T47D (cell line): ENCODE data around the gene TSEN54.
"Not testable (repeated sequence)": the region's sequence is repeated elsewhere in the genome, so short reads cannot be mapped to it uniquely, and the experiment has no call there.

ENCODE experiments used
- DNase-seq, 2 experiments: peaks; one replicate each; pipeline versions ENCODE4 v3.0.0 to v3.0.0-alpha.2; 2011 to 2012; ENCODE audit warnings: low read depth in 1 of 2, low spot score in 1 of 2
- JUND ChIP-seq: IDR thresholded peaks from 2 replicates; pipeline ENCODE4 v1.6.1; 2012; ENCODE audit warnings: low read depth
- in situ Hi-C: cut with HindIII; loops from 2 replicates; pipeline ENCODE4 v1.10.0; 2016; ENCODE audit warnings: low sequenced_read_pairs, low pct_unique_long_range_greater_than_20kb

The TSEN54 gene

DNA sequence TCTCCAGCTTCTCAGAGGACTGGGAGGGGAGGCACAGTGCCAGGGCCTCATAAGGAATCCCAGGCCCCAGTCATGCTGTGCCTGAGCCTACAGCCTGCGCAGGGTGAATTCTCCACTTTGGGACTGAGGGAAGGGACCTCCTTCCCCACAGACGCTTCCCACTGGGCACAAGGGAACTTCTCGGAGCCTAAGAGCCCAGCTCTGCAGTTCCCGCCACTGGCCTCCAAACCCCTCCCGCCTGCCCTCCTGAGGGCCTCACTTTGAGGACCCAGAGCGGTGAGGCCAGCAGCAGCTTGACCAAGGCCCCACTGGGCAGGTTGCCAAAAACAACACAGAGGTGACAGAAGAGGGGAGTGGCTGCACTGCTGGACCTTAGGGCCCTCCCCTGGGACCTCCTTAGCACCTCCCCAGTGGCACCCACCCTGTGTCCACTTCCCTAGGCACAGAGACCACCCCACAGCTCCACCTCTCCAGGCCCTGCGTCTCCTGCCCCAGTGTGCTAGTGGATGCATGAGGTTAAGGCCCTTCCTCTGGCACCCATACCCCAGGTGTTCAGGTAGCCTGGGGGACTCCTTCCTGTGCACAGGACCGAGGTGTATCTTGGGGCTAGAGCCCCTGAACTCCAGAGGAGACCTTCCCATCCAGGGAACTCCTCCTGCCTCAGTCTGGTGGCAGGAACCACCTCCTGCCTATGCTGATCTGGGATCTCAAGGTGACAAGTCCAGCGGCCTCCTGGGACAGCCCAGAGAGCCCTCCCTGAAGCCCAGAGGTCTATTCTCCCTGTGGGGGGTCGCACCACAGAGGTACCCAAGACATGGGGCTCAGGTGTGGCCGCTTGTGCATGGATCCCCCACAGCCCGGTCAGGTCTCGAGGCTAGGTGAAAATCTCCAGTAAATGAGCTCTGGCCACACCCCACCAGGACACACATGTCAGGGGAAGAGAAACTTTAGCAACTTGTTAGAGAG lies 4.4 kb upstream of the TSEN54 start:
- peak in 1 of 2 experiments; percentile 25 for DNase-seq
- TF ChIP-seq JUND = no peak
- in situ Hi-C loops = no loop called here

DNA sequence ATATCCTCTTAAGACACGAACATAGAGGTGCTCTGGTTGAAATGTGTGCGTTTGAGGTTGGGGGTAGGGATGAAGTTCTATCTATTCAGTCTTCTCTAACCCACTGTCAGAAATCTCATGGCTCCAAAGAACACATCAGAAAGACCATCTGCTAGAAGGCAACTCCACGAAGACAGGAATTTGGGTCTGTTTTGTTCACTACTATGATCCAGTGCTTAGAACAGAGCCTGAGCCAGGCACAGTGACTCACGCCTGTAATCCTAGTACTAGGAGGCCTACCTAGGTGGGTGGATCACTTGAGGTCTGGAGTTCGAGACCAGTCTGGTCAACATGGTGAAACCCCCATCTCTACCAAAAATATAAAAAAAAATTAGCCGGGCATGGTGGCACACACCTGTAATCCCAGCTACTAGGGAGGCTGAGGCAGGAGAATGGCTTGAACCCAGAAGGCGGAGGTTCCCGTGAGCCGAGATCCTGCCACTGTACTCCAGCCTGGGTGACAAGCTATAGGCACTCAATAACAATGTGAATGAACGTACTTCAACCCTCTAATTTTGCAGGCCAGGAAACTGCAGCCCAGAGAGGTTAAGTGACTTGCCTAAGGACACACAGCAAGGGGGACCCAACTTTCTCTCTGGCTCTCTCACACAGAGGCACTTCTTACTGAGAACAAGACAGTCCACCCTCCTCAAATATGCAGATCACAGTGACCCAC lies 3.2 kb upstream of the TSEN54 start:
- TF ChIP-seq JUND = no peak
- in situ Hi-C loops = no loop called here
- no peak for DNase-seq

DNA sequence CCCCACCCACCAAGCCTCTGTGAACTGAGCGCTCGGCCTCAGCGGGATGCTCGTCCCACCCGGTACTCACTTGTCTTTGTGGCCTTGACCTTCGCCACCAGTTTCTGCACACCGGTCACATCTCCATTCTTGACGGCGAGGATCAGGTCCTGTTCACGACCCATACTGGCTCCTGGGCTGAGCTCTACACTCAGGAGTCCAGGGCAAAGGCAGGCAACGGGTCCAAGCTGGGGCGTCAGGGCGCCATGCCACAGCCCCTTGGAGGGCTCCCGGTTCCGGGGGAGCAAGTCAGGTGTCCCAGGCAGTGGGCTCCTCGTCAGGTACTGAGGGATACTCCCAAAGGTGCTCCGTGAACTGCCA lies 2.7 kb upstream of the TSEN54 start:
- in situ Hi-C loops = no loop called here
- DNase-seq = no peak
- TF ChIP-seq JUND = no peak

DNA sequence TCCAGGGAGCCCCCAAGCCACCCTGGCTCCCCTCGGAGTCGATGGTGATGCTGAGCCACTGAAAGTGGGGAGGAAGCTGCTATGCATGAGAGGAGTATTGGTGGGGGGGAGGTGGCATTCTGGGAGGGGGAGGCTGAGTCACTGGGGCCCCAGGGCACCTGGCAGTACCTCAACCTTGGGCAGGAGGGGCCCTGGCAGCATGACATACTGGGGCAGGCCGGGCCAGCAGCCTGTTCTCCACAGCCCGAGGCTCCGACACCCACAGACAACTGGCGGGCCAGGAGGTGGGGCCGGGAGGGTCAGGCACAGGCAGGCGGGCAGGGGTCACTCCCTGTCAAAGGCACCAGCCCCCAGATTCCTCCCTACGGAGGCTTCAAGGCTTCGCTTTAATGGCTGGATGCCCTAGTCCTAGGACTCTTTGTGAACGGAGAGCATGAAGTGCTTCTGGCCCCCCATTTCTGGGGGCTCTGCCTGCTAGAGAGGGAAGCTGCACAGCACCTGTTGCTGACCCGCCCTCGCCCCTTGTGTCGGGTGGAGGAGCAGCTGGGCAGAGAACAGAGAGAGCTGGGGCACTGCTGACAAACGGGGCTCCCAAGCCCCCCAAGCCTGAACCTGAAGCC lies 1.9 kb upstream of the TSEN54 start:
- in situ Hi-C loops = no loop called here
- TF ChIP-seq JUND = no peak
- DNase-seq = peak; percentile 51 to 53

DNA sequence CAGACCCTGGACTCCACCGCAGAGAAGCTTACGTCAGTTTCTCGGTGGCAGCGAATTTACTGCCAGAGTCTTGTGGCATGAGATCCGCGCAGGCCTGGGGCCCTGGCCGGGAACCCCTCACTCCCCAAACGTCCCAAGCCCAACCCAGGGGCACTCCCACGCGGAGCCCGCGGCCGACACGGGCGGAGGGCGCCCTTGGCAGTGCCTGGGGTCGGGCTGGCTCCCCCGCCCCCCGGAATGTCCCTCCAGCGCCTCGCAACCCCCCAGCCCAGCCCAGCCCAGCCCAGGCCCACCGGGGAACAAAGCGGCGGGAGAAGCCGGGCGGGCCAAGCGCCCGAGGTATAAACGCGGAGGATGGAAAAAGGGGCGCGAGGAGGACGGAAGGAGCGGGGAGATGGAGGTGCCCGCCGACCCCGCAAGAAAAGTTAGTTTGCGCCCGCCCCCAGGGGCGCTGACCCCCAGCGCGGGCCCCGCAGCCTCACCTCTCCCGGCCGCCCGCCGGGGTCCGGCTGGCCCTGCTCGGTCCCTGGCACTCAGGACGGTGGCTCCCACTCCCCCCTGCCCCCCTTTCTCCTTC lies 1.3 kb upstream of the TSEN54 start:
- in situ Hi-C loops = no loop called here
- no peak for DNase-seq
- TF ChIP-seq JUND = no peak

DNA sequence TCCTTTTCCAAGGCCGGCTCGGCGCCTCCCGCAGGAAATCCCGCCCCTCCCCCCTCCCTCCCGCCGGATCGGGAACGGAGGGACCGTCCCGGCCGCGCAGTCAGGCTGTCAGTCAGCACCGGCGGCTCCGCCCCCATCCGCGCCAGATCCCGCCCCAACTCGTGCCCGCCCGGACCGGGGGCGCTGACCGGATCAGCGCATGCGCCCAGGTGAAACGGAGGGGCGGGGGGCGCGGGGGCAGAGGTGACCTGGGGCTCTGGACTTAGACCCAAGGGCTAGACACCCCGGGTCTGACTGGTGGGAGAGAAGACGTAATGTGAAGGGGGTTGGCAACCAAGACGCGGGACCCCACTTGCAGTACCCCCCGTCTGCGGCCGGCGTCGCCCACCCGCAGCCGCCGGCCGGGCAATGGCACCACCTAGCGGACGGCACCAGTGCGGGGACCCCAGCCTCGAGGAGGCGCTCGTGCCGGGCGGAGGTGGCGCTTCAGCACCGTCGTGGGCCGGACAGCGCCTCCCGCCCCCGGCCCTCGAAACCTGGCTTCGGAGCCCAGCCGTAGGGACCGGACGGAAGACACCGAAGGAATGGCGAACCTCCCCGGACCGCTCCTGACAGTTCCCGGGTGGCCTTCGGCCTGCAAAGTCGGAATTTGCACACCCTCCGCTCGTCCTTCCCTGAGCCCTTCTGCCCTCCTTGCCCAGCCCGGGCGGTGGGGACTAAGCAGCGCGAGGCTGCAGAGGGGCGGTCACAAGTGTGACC lies 653 bp upstream of the TSEN54 start, which contains the start of gene CASKIN2:
Gene CASKIN2, minus strand, starts transcription at position 42 of the 759 bp plus-strand sequence. CDS start 1,733 bp downstream, outside the sequence.
- TF ChIP-seq JUND = no peak
- peak; percentile 97 to 100 for DNase-seq
- in situ Hi-C loops = no loop called here

DNA sequence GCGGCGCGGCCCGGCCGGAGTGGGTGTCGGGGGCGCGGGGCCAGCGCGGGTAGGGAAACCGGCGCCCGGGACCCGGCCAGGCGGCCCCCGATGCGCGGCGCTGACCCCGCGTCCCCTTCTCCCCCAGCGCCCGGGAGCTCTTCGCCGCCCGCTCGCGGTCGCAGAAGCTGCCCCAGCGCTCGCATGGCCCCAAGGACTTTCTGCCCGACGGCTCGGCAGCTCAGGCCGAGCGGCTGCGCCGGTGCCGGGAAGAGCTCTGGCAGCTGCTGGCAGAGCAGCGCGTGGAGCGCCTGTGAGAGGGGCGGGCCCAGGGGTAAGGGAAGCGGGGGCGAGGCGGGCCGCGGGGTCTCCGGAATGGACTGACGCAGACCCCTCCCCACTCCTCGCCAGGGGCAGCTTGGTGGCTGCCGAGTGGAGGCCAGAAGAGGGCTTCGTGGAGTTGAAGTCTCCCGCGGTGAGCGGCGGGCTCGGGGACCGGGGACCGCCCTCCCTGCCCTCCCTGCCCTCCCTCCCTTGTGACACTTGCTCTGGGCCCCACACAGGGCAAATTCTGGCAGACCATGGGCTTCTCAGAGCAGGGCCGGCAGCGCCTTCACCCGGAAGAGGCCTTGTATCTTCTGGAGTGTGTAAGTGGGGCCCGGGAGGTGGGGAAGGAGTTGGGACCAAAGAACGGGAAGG lies 430 bp downstream of the TSEN54 start:
- peak; percentile 26 to 51 for DNase-seq
- no peak for TF ChIP-seq JUND
- in situ Hi-C loops = no loop called here

DNA sequence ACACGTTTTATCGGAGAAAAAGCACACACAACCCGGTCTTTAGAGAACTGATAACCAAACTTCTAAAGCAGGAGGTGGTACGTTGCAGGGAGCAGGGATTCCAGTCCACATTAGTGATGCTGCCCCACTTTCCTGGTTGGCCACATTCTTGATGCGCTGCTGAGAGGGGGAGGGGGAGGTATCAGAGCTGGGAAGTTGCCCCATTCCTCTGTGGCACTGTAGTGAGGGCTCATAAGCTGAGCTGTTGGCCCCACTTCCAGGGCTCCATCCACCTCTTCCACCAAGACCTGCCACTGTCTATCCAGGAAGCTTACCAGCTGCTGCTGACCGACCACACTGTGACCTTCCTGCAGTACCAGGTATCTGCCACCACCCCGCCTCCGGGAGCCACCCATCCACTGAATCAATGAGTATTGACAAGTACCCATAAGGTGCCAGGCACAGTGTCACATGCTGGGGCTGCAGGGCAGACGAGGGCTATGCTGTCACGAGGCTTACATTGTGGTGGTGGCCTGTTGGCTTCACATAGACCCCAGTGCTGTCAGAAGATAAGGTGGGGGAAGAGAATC lies 1.1 kb downstream of the TSEN54 start:
- in situ Hi-C loops = no loop called here
- no peak for TF ChIP-seq JUND
- peak; percentile 59 to 64 for DNase-seq

DNA sequence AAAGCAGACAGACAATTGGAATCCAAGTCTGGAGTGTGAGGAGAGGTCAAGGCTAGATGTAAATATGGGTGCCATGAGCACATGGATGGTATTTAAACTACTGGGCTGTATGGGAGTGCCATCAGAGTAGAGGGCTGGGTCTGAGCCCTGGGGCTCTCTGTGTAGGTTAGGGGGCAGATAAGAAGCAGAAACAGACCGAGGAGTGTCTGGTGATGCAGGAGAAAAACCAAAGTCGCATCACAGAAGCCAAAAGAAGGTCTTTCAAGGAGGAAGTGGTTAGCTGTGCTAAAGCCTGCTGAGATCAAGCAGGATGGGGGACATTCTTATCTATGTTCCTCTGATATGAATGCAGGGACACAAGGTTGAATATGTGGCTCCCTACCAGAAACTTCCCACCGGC lies 1.9 kb downstream of the TSEN54 start:
- no peak for DNase-seq
- TF ChIP-seq JUND = no peak
- in situ Hi-C loops = no loop called here

DNA sequence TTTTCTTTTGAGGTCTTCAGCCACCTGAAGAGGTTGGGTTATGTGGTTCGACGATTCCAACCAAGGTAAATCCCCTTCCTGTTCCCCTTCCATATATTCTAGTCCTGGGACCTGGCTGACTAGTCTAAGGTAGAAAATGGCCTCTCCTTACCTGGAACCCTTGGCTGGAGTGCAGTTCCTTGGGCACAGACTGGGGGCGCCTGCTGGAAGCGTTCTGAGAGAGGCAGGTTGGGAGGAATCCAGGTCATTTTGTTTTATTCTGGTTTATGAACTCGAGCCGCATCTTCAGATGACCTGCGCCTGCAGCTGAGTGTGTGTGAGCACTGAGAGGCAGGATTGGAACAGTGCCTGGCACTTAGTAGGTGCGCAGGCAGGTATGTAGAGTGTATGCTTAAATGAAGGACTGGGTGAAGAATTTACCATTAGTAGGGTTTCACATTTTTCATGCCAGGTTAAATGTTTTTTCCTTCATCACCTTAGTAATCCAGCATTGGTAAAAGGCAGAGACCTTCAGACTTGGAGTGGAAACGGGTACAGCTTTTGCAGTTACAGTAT lies 2.7 kb downstream of the TSEN54 start:
- TF ChIP-seq JUND = no peak
- in situ Hi-C loops = no loop called here
- DNase-seq = peak in 1 of 2 experiments; percentile 29

DNA sequence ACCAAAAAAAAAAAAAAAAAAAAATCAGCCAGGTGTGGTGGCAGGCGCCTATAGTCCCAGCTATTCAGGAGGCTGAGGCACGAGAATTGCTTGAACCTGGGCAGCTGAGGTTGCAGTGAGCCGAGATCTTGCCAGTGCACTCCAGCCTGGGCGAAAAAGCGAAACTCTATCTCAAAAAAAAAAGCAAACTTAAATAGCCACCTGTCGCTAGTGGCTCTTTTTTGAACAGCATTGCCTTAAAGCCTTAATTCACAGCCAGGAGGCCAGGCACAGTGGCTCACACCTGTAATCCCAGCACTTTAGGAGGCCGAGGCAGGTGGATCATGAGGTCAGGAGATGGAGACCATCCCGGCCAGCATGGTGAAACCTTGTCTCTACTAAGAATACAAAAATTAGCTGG lies 4.1 kb downstream of the TSEN54 start:
- DNase-seq, in situ Hi-C loops: not testable (repeated sequence)
